ENCODE measurements around the gene SDK2. TPM values are rescaled to one million over a fixed set of nuclear protein-coding genes. Genes with fewer than 3 reads are reported as not detected.

The SDK2 gene
- total and polyA plus RNA-seq, 5 donors from 2014 or later: 0.02 to 0.59 (median 0.02) TPM; not detected in 2

GRCh38 chr17:73343739-73344454 is 300.3 kb downstream of the SDK2 start:
- Mint-ChIP-seq H3K4me3 (no peak overlapping the region), H3K9me3 (no peaks in the 10 kb centered on the region), H3K4me1 (no peaks in the 10 kb centered on the region), H3K36me3 (no peaks in the 10 kb centered on the region), H3K27me3 (peaks cover 14% of the 10 kb centered on the region), H3K27ac (no peak overlapping the region)
- Histone ChIP-seq H3K27me3 (ENCODE audit: control insufficient read depth, insufficient read depth, low read length) (no peaks in the 10 kb centered on the region), H3K9me3 (ENCODE audit: control insufficient read depth in 2 of 2, low read length in 2 of 2) (no peaks in the 10 kb centered on the region), H3K4me1 (ENCODE audit: control insufficient read depth, insufficient read depth, low read length, poor library complexity, severe bottlenecking) (no peaks in the 10 kb centered on the region), H3K36me3 (ENCODE audit: control insufficient read depth, insufficient read depth, low read length) (no peaks in the 10 kb centered on the region), H3K27ac (ENCODE audit: insufficient read depth, low read length, poor library complexity, severe bottlenecking) (no peak overlapping the region), H3K4me3 (ENCODE audit: low read depth, low read length) (no peak overlapping the region)
- DNase-seq: no peak
- no peak for ATAC-seq (ENCODE audit: low read depth in 2 of 2)

DNA sequence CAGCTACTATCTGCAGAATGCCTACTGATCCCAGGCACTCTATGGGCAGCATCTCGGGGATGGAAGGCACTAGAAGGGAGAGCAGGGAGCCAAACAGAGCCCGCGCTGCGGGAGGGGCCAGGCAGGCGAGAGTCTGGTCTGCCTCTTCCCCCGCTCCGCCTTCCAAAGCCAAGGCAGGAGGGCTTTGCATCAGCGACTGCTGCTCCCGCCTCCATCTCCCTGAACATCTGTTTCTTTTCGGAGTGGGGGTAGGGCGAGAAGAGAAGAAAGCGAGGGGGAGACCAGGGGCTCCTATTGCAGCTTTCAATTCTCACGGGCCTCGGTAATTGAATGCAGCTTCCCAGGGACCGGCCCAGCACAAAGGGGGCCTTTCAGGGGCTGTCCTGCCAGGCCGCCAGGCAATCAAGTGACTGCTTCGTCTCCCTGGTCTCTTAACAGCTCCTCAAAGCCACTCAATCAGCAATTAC is 301.0 kb downstream of the SDK2 start:
- Histone ChIP-seq H3K9me3 (ENCODE audit: control insufficient read depth in 2 of 2, low read length in 2 of 2) (no peaks in the 10 kb centered on the region), H3K27ac (ENCODE audit: insufficient read depth, low read length, poor library complexity, severe bottlenecking) (no peak overlapping the region), H3K4me1 (ENCODE audit: control insufficient read depth, insufficient read depth, low read length, poor library complexity, severe bottlenecking) (no peaks in the 10 kb centered on the region), H3K4me3 (ENCODE audit: low read depth, low read length) (no peak overlapping the region), H3K27me3 (ENCODE audit: control insufficient read depth, insufficient read depth, low read length) (no peaks in the 10 kb centered on the region), H3K36me3 (ENCODE audit: control insufficient read depth, insufficient read depth, low read length) (no peaks in the 10 kb centered on the region)
- no peak for DNase-seq
- Mint-ChIP-seq H3K27ac (no peak overlapping the region), H3K27me3 (peaks cover 13% of the 10 kb centered on the region), H3K36me3 (no peaks in the 10 kb centered on the region), H3K4me1 (no peaks in the 10 kb centered on the region), H3K9me3 (no peaks in the 10 kb centered on the region), H3K4me3 (no peak overlapping the region)
- ATAC-seq (ENCODE audit: low read depth in 2 of 2): no peak

DNA sequence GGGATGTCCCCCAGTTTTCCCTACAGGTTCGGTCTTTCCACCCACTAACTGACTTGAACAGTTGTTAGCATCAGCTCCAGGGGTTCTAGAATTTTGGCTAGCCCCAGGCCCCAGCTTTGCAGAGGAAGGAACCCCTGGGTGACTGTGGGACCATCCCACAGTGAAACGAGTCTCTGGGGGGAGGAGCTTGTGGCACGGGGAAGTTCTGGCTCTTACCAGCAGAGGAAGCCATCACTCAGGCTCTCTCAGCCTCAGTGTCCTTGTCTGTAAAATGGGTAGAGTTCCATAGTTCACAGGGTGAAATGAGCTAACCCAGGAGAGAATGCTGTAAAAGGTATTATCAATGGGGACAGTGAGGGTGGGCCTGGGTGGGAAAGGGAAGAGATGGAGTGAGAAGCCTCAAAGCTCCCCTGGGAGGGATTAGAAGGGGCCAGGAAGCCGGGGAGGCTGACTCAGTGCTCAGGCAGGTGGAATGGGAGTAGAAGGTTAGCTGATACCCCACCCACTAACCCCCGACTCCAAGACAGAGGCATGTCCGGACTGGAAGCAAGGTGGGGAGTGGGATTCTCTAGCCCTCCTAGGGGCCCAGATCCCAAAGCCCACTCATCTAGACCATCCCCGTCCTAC is 301.6 kb downstream of the SDK2 start:
- no peak overlapping the region for H3K27ac Mint-ChIP-seq
- DNase-seq (no peak), ATAC-seq (ENCODE audit: low read depth in 2 of 2) (no peak)
- Histone ChIP-seq H3K4me1 (ENCODE audit: control insufficient read depth, insufficient read depth, low read length, poor library complexity, severe bottlenecking) (no peaks in the 10 kb centered on the region), H3K27me3 (ENCODE audit: control insufficient read depth, insufficient read depth, low read length) (no peaks in the 10 kb centered on the region), H3K36me3 (ENCODE audit: control insufficient read depth, insufficient read depth, low read length) (no peaks in the 10 kb centered on the region), H3K9me3 (ENCODE audit: control insufficient read depth in 2 of 2, low read length in 2 of 2) (no peaks in the 10 kb centered on the region), H3K4me3 (ENCODE audit: low read depth, low read length) (no peak overlapping the region), H3K27ac (ENCODE audit: insufficient read depth, low read length, poor library complexity, severe bottlenecking) (no peak overlapping the region)
- peaks cover 8% of the 10 kb centered on the region for H3K27me3 Mint-ChIP-seq
- H3K9me3 Mint-ChIP-seq: no peaks in the 10 kb centered on the region
- no peaks in the 10 kb centered on the region for H3K36me3 Mint-ChIP-seq
- H3K4me3 Mint-ChIP-seq: no peak overlapping the region
- no peaks in the 10 kb centered on the region for H3K4me1 Mint-ChIP-seq

GRCh38 chr17:73342050-73342522 is 302.2 kb downstream of the SDK2 start:
- Histone ChIP-seq H3K36me3 (ENCODE audit: control insufficient read depth, insufficient read depth, low read length) (no peaks in the 10 kb centered on the region), H3K27me3 (ENCODE audit: control insufficient read depth, insufficient read depth, low read length) (no peaks in the 10 kb centered on the region), H3K4me1 (ENCODE audit: control insufficient read depth, insufficient read depth, low read length, poor library complexity, severe bottlenecking) (no peaks in the 10 kb centered on the region), H3K9me3 (ENCODE audit: control insufficient read depth in 2 of 2, low read length in 2 of 2) (no peaks in the 10 kb centered on the region), H3K4me3 (ENCODE audit: low read depth, low read length) (no peak overlapping the region), H3K27ac (ENCODE audit: insufficient read depth, low read length, poor library complexity, severe bottlenecking) (no peak overlapping the region)
- no peak for DNase-seq
- Mint-ChIP-seq H3K4me1 (no peaks in the 10 kb centered on the region), H3K9me3 (no peaks in the 10 kb centered on the region), H3K27me3 (peaks cover 7% of the 10 kb centered on the region), H3K36me3 (no peaks in the 10 kb centered on the region), H3K4me3 (no peak overlapping the region), H3K27ac (no peak overlapping the region)
- no peak for ATAC-seq (ENCODE audit: low read depth in 2 of 2)

- H3K27ac Mint-ChIP-seq: no peak overlapping the region
- Histone ChIP-seq H3K27ac (ENCODE audit: insufficient read depth, low read length, poor library complexity, severe bottlenecking) (no peak overlapping the region), H3K27me3 (ENCODE audit: control insufficient read depth, insufficient read depth, low read length) (no peaks in the 10 kb centered on the region), H3K9me3 (ENCODE audit: control insufficient read depth in 2 of 2, low read length in 2 of 2) (no peaks in the 10 kb centered on the region), H3K4me3 (ENCODE audit: low read depth, low read length) (no peak overlapping the region), H3K36me3 (ENCODE audit: control insufficient read depth, insufficient read depth, low read length) (no peaks in the 10 kb centered on the region), H3K4me1 (ENCODE audit: control insufficient read depth, insufficient read depth, low read length, poor library complexity, severe bottlenecking) (no peaks in the 10 kb centered on the region)
- no peaks in the 10 kb centered on the region for H3K4me1 Mint-ChIP-seq
- no peak for ATAC-seq (ENCODE audit: low read depth in 2 of 2)
- peaks cover 7% of the 10 kb centered on the region for H3K27me3 Mint-ChIP-seq
- no peak for DNase-seq
- no peaks in the 10 kb centered on the region for H3K9me3 Mint-ChIP-seq
- H3K36me3 Mint-ChIP-seq: no peaks in the 10 kb centered on the region
- H3K4me3 Mint-ChIP-seq: no peak overlapping the region
These were observed 302.7 kb downstream of the SDK2 start for GRCh38 chr17:73341350-73342049.

GRCh38 chr17:73340093-73340596 is 304.1 kb downstream of the SDK2 start:
- no peaks in the 10 kb centered on the region for H3K4me1 Mint-ChIP-seq
- Histone ChIP-seq H3K27me3 (ENCODE audit: control insufficient read depth, insufficient read depth, low read length) (no peaks in the 10 kb centered on the region), H3K36me3 (ENCODE audit: control insufficient read depth, insufficient read depth, low read length) (no peaks in the 10 kb centered on the region), H3K9me3 (ENCODE audit: control insufficient read depth in 2 of 2, low read length in 2 of 2) (no peaks in the 10 kb centered on the region), H3K27ac (ENCODE audit: insufficient read depth, low read length, poor library complexity, severe bottlenecking) (no peak overlapping the region), H3K4me3 (ENCODE audit: low read depth, low read length) (no peak overlapping the region), H3K4me1 (ENCODE audit: control insufficient read depth, insufficient read depth, low read length, poor library complexity, severe bottlenecking) (no peaks in the 10 kb centered on the region)
- no peaks in the 10 kb centered on the region for H3K27me3 Mint-ChIP-seq
- DNase-seq (no peak), ATAC-seq (ENCODE audit: low read depth in 2 of 2) (no peak)
- H3K4me3 Mint-ChIP-seq: no peak overlapping the region
- H3K36me3 Mint-ChIP-seq: no peaks in the 10 kb centered on the region
- no peak overlapping the region for H3K27ac Mint-ChIP-seq
- H3K9me3 Mint-ChIP-seq: no peaks in the 10 kb centered on the region

DNA sequence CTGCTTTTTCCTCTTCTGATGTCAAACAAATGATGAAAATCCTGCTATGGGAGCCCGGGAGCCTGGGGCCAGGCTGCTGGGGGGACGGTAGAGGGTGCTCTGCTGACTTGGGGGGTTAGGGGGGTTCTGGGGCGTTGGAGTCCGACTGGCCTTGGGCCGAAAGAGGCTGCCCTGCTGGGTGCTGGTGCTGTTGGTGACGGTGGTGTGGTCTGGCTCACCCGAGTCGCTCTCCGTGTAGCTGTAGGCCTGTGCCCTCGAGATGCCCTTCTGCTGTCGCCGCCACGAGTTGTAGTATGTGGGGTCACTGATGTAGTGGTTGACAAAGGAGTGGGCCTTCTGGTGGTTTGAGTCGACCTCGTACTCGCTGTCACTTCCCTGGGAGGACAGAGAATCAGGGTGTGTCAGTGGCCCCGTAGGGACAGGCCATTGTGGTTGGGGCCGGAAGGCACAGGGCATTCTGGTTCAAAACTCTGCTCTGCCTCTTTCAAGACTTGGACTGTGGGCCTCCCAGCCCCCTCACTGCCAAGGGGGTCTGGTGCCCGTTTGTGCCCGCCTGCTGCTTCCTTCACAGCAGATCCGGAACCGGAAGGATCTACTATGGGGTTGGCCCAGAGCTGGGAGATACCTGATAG is 305.6 kb downstream of the SDK2 start:
- Mint-ChIP-seq H3K27me3 (no peaks in the 10 kb centered on the region), H3K27ac (no peak overlapping the region), H3K4me3 (no peak overlapping the region), H3K4me1 (no peaks in the 10 kb centered on the region), H3K36me3 (no peaks in the 10 kb centered on the region), H3K9me3 (no peaks in the 10 kb centered on the region)
- no peaks in the 10 kb centered on the region for H3K27me3 ChIP-seq (ENCODE audit: control insufficient read depth, insufficient read depth, low read length)
- no peak overlapping the region for H3K27ac ChIP-seq (ENCODE audit: insufficient read depth, low read length, poor library complexity, severe bottlenecking)
- ATAC-seq (ENCODE audit: low read depth in 2 of 2) (no peak), DNase-seq (no peak)
- H3K9me3 ChIP-seq (ENCODE audit: control insufficient read depth in 2 of 2, low read length in 2 of 2): no peaks in the 10 kb centered on the region
- H3K4me3 ChIP-seq (ENCODE audit: low read depth, low read length): no peak overlapping the region
- no peaks in the 10 kb centered on the region for H3K36me3 ChIP-seq (ENCODE audit: control insufficient read depth, insufficient read depth, low read length)
- H3K4me1 ChIP-seq (ENCODE audit: control insufficient read depth, insufficient read depth, low read length, poor library complexity, severe bottlenecking): no peaks in the 10 kb centered on the region
